Fibroblast of upper back skin (primary cell): ENCODE data around the gene ANO9.
A peak's percentile ranks its signal among the peaks of the same experiment; 100 is the strongest.

ENCODE experiments used
- DNase-seq: peaks from one replicate; pipeline ENCODE4 v3.0.0-alpha.2; 2013

Gene ANO9

GRCh38 chr11:380491-380890 is 61.3 kb downstream of the ANO9 start:
- DNase-seq: no peak

GRCh38 chr11:380095-380480 is 61.7 kb downstream of the ANO9 start:
- no peak for DNase-seq

GRCh38 chr11:379205-380094 is 62.4 kb downstream of the ANO9 start:
- DNase-seq: no peak

- DNase-seq: no peak
These were observed 63.8 kb downstream of the ANO9 start for GRCh38 chr11:377883-378500.

GRCh38 chr11:377174-377865 is 64.5 kb downstream of the ANO9 start:
- DNase-seq: no peak

- no peak for DNase-seq
These were observed 65.2 kb downstream of the ANO9 start for GRCh38 chr11:376531-377173.

- no peak for DNase-seq
These were observed 66.5 kb downstream of the ANO9 start for GRCh38 chr11:375065-376025.

- DNase-seq: no peak
These were observed 67.9 kb downstream of the ANO9 start for GRCh38 chr11:373716-374551.

- DNase-seq: no peak
These were observed 68.7 kb downstream of the ANO9 start for GRCh38 chr11:372809-373715.

- DNase-seq: no peak
These were observed 69.9 kb downstream of the ANO9 start for GRCh38 chr11:371716-372590.

- no peak for DNase-seq
These were observed 70.8 kb downstream of the ANO9 start for GRCh38 chr11:371051-371450.

- no peak for DNase-seq
These were observed 71.5 kb downstream of the ANO9 start for GRCh38 chr11:370070-370941.

GRCh38 chr11:369336-370018 is 72.3 kb downstream of the ANO9 start, which contains the start of gene B4GALNT4:
B4GALNT4 (plus strand) TSS chr11:369499; CDS start chr11:369804, 305 bp downstream.
- DNase-seq: peak; percentile 51

- no peak for DNase-seq
These were observed 73.1 kb downstream of the ANO9 start for GRCh38 chr11:368414-369335.

- DNase-seq: no peak
These were observed 73.8 kb downstream of the ANO9 start for GRCh38 chr11:367956-368413.
